Measurements from ENCODE around the gene RNU6-7. TPM values are rescaled to one million over a fixed set of nuclear protein-coding genes. Genes with fewer than 3 reads are reported as not detected.

Gene RNU6-7
- not detected in 5 replicates for total RNA-seq (2022; extraction: Qiagen RNA extraction)

GRCh38 chr14:32201816-32202490, at the start of gene RNU6-7:
Gene RNU6-7 (plus strand): TSS chr14:32202045.

GRCh38 chr14:32202998-32203882, 1.4 kb downstream of the RNU6-7 start, which contains the start of gene RNU6-8:
Gene RNU6-8 (minus strand): TSS chr14:32203269.

Other genes starting within 250 kb of the RNU6-7 start
- gene ARHGAP5, start 124.7 kb upstream of the RNU6-7 start, total RNA-seq (2022; extraction: Qiagen RNA extraction) = 28.1 to 49.7 TPM (median 43.3 TPM) in 5 replicates
- gene RNU6-8, start 1.2 kb downstream of the RNU6-7 start, total RNA-seq (2022; extraction: Qiagen RNA extraction) = not detected in 5 replicates
- gene AKAP6, start 127.3 kb downstream of the RNU6-7 start, total RNA-seq (2022; extraction: Qiagen RNA extraction) = 0.29 to 0.70 TPM (median 0.41 TPM) in 5 replicates